ENCODE results near the gene GDAP1L1. TPM values are rescaled to one million over a fixed set of nuclear protein-coding genes. Genes with fewer than 3 reads are reported as not detected.

GDAP1L1 gene
- total RNA-seq, 1 donor from 2014 or later, result 0.26 TPM

DNA sequence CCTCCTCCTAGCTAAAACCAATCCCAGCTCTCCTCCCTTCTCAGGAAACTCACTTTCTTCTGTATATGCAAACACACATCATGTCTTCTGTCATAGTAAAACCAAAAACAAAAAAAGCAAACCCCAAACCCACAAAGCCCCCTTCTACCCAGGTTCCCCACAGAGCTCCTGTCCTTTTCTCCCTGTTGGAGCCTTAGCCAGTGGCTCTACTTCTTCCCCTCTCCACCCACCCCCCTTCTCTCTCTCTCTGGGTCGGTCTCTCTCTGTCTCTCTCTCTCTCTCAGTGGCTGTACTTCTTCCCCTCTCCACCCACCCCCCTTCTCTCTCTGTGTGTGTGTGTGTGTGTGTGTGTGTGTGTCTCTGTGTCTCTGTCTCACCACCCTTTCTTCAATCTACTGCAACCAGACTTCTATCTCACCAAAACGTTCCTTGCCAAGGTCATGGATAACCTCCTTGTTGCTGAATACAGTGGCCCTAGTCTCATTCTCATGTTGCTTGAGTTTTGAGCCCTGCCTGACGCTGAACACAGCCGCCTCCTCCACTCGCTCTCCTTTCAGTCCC lies 27.9 kb upstream of the GDAP1L1 start:
- Mint-ChIP-seq H3K4me3 (no peak overlapping the region), H3K9me3 (no peaks in the 10 kb centered on the region), H3K4me1 (peaks cover 18% of the 10 kb centered on the region), H3K27me3 (ENCODE audit: insufficient read depth, low read depth) (no peaks in the 10 kb centered on the region), H3K27ac (no peak overlapping the region), H3K36me3 (no peaks in the 10 kb centered on the region)
- TF ChIP-seq EZH2 (IDR thresholded peaks at IDR 0.05), result no peak
- TF ChIP-seq, protein P1, sequence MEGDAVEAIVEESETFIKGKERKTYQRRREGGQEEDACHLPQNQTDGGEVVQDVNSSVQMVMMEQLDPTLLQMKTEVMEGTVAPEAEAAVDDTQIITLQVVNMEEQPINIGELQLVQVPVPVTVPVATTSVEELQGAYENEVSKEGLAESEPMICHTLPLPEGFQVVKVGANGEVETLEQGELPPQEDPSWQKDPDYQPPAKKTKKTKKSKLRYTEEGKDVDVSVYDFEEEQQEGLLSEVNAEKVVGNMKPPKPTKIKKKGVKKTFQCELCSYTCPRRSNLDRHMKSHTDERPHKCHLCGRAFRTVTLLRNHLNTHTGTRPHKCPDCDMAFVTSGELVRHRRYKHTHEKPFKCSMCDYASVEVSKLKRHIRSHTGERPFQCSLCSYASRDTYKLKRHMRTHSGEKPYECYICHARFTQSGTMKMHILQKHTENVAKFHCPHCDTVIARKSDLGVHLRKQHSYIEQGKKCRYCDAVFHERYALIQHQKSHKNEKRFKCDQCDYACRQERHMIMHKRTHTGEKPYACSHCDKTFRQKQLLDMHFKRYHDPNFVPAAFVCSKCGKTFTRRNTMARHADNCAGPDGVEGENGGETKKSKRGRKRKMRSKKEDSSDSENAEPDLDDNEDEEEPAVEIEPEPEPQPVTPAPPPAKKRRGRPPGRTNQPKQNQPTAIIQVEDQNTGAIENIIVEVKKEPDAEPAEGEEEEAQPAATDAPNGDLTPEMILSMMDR (IDR thresholded peaks at IDR 0.05), result no peak
- no peak for TF ChIP-seq EZH2phosphoT487 (IDR thresholded peaks at IDR 0.05)
- H3K4me3 ChIP-seq, result no peak overlapping the region
- no peaks in the 10 kb centered on the region for H4K20me1 ChIP-seq (ENCODE audit: low read depth)
- no peak overlapping the region for H3K9ac ChIP-seq
- no peaks in the 10 kb centered on the region for H3K79me2 ChIP-seq (ENCODE audit: low read depth)
- no peaks in the 10 kb centered on the region for H3F3A ChIP-seq (ENCODE audit: low read depth)
- H3K27ac ChIP-seq, result no peak overlapping the region
- H3K27me3 ChIP-seq, result no peaks in the 10 kb centered on the region
- no peak for DNase-seq (ENCODE audit: low spot score)
- H3K4me1 ChIP-seq, result peaks cover 6% of the 10 kb centered on the region
- H3K4me2 ChIP-seq, result no peak overlapping the region
- no peak overlapping the region for H2AFZ ChIP-seq (replicated peaks)
- no peaks in the 10 kb centered on the region for H3K36me3 ChIP-seq
- no peaks in the 10 kb centered on the region for H3K9me3 ChIP-seq (ENCODE audit: low read depth)

DNA sequence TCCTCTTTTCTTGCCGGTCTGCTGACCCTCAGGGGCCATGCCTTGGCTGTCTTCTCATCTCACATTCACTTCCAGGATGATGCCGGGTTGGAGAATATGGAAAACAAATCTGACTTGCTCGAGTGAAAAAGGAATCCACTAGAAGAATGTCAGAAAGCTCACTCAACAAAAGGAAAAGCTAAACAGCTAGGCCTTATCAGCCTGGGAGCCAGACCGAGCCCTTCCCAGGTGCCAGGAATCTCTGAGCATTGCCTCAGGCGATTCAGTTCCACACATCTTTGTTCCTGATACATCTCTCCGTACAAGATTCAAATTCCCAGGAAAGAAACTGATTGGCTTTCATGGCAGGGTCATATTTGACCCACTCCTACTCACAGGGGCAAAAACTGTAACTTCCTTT lies 27.3 kb upstream of the GDAP1L1 start:
- Histone ChIP-seq H3K4me3 (no peak overlapping the region), H3K4me1 (peaks cover 6% of the 10 kb centered on the region), H3K36me3 (no peaks in the 10 kb centered on the region), H4K20me1 (ENCODE audit: low read depth) (no peaks in the 10 kb centered on the region), H3K27ac (no peak overlapping the region), H3F3A (ENCODE audit: low read depth) (no peaks in the 10 kb centered on the region), H3K27me3 (no peaks in the 10 kb centered on the region), H3K9ac (no peak overlapping the region), H3K9me3 (ENCODE audit: low read depth) (no peaks in the 10 kb centered on the region), H2AFZ (replicated peaks) (no peak overlapping the region), H3K79me2 (ENCODE audit: low read depth) (no peaks in the 10 kb centered on the region), H3K4me2 (no peak overlapping the region)
- peaks cover 18% of the 10 kb centered on the region for H3K4me1 Mint-ChIP-seq
- no peaks in the 10 kb centered on the region for H3K36me3 Mint-ChIP-seq
- DNase-seq (ENCODE audit: low spot score), result no peak
- no peak overlapping the region for H3K4me3 Mint-ChIP-seq
- TF ChIP-seq, protein P1 (IDR thresholded peaks at IDR 0.05), result no peak
- TF ChIP-seq EZH2phosphoT487 (IDR thresholded peaks at IDR 0.05) (no peak), EZH2 (IDR thresholded peaks at IDR 0.05) (no peak)
- H3K9me3 Mint-ChIP-seq, result no peaks in the 10 kb centered on the region
- H3K27me3 Mint-ChIP-seq (ENCODE audit: insufficient read depth, low read depth), result no peaks in the 10 kb centered on the region
- H3K27ac Mint-ChIP-seq, result no peak overlapping the region

DNA sequence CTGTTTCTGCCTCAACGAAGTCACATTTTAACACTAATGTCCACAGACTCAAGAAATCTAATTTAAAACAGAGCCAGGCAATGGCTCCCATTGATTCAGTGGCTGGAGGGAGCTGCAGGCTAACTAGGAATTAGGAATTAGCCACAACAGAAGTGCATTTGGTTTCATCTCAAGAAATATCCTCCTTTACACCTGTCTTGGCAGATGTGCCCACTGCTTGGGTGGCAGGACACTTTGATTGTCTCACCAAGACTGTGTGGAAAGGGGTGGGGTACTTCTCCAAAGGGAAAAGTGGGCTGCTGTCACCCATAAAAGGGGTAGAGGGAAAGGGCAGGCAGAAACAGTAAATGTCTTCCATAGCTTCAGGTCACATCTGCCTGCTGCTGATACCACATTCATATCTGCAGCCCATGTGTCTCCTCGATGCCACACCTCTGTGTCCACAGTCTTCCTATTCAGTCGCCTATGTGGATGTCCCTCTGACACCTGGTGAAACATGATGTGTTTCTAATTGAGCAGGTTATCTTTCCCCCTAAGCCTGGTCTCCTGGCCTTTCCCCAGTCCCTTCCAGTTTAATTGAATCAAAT lies 25.6 kb upstream of the GDAP1L1 start:
- peaks cover 6% of the 10 kb centered on the region for H3K4me1 ChIP-seq
- H3K36me3 ChIP-seq, result no peaks in the 10 kb centered on the region
- peaks cover 16% of the 10 kb centered on the region for H3K4me1 Mint-ChIP-seq
- H3K27me3 Mint-ChIP-seq (ENCODE audit: insufficient read depth, low read depth), result no peaks in the 10 kb centered on the region
- H3K36me3 Mint-ChIP-seq, result no peaks in the 10 kb centered on the region
- H3K9me3 ChIP-seq (ENCODE audit: low read depth), result no peaks in the 10 kb centered on the region
- H3K4me2 ChIP-seq, result no peak overlapping the region
- no peak overlapping the region for H3K27ac ChIP-seq
- no peaks in the 10 kb centered on the region for H3K9me3 Mint-ChIP-seq
- no peaks in the 10 kb centered on the region for H3K79me2 ChIP-seq (ENCODE audit: low read depth)
- no peak overlapping the region for H2AFZ ChIP-seq (replicated peaks)
- no peak overlapping the region for H3K27ac Mint-ChIP-seq
- no peak overlapping the region for H3K9ac ChIP-seq
- no peaks in the 10 kb centered on the region for H3K27me3 ChIP-seq
- H3K4me3 Mint-ChIP-seq, result no peak overlapping the region
- no peak for DNase-seq (ENCODE audit: low spot score)
- H4K20me1 ChIP-seq (ENCODE audit: low read depth), result no peaks in the 10 kb centered on the region
- no peak overlapping the region for H3K4me3 ChIP-seq
- H3F3A ChIP-seq (ENCODE audit: low read depth), result no peaks in the 10 kb centered on the region
- TF ChIP-seq EZH2 (IDR thresholded peaks at IDR 0.05), result no peak

DNA sequence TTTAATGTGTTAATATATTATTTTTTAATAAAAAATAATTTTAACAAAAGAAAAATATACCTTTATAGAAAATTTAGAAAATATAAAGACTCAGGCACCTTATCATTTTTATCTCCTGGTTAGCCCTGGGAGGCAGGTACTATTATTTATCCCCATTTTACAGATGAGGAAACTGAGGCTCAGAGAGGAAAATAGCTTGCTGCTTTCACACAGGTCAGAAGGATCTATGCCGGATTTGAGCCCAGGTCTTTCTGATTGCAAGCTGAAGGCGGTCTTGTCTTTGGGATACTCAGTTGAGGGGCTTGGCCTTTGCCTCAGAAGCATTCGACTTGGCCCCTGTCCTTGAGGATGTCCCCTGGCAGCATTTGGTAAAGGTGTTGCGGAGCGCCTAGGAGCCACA lies 25.1 kb upstream of the GDAP1L1 start:
- no peaks in the 10 kb centered on the region for H3K79me2 ChIP-seq (ENCODE audit: low read depth)
- Mint-ChIP-seq H3K27me3 (ENCODE audit: insufficient read depth, low read depth) (no peaks in the 10 kb centered on the region), H3K4me3 (no peak overlapping the region), H3K4me1 (peaks cover 16% of the 10 kb centered on the region), H3K9me3 (no peaks in the 10 kb centered on the region), H3K27ac (no peak overlapping the region), H3K36me3 (no peaks in the 10 kb centered on the region)
- no peak overlapping the region for H2AFZ ChIP-seq (replicated peaks)
- H3K36me3 ChIP-seq, result no peaks in the 10 kb centered on the region
- no peak overlapping the region for H3K27ac ChIP-seq
- H3K4me1 ChIP-seq, result peaks cover 6% of the 10 kb centered on the region
- no peak overlapping the region for H3K4me2 ChIP-seq
- no peak for DNase-seq (ENCODE audit: low spot score)
- H3K9me3 ChIP-seq (ENCODE audit: low read depth), result no peaks in the 10 kb centered on the region
- H3F3A ChIP-seq (ENCODE audit: low read depth), result no peaks in the 10 kb centered on the region
- TF ChIP-seq EZH2 (IDR thresholded peaks at IDR 0.05), result no peak
- TF ChIP-seq, protein P1 (IDR thresholded peaks at IDR 0.05), result no peak
- no peak for TF ChIP-seq EZH2phosphoT487 (IDR thresholded peaks at IDR 0.05)
- no peak overlapping the region for H3K4me3 ChIP-seq
- no peaks in the 10 kb centered on the region for H3K27me3 ChIP-seq
- H3K9ac ChIP-seq, result no peak overlapping the region
- H4K20me1 ChIP-seq (ENCODE audit: low read depth), result no peaks in the 10 kb centered on the region

Data from neural progenitor cell (in vitro differentiated cells).